GM12865 (cell line): ENCODE measurements around the gene ARHGAP4.

ENCODE experiments used
- DNase-seq: peaks from one replicate; pipeline ENCODE4 v3.0.0; 2010; ENCODE audit warnings: low read depth
- H3K4me3 ChIP-seq: 2 replicates; pipeline ENCODE4 v1.5.1; 2011; ENCODE audit warnings: mild to moderate bottlenecking, low read depth, low read length, control low read depth
- CTCF ChIP-seq: IDR thresholded peaks from 2 replicates; pipeline ENCODE4 v1.5.1; 2011; ENCODE audit warnings: low read length, control low read depth, low read depth, inconsistent platforms; ENCODE audit not compliant: insufficient read depth; ENCODE audit errors: missing control alignments

The ARHGAP4 gene

GRCh38 chrX:153900831-153901752 is 25.0 kb downstream of the ARHGAP4 start:
- H3K4me3 ChIP-seq: peak overlapping the region; percentile 10
- no peak for TF ChIP-seq CTCF
- peak; percentile 82 for DNase-seq

GRCh38 chrX:153897899-153898298 is 28.2 kb downstream of the ARHGAP4 start:
- TF ChIP-seq CTCF: no peak
- DNase-seq: no peak
- H3K4me3 ChIP-seq: no peak overlapping the region

GRCh38 chrX:153889123-153889522 is 36.9 kb downstream of the ARHGAP4 start:
- DNase-seq: no peak
- no peak overlapping the region for H3K4me3 ChIP-seq
- no peak for TF ChIP-seq CTCF

- no peak for DNase-seq
- no peak for TF ChIP-seq CTCF
- H3K4me3 ChIP-seq: no peak overlapping the region
These were observed 37.7 kb downstream of the ARHGAP4 start for GRCh38 chrX:153888344-153888743.

GRCh38 chrX:153887385-153887784 is 38.7 kb downstream of the ARHGAP4 start:
- no peak overlapping the region for H3K4me3 ChIP-seq
- TF ChIP-seq CTCF: no peak
- no peak for DNase-seq

GRCh38 chrX:153886915-153887314 is 39.1 kb downstream of the ARHGAP4 start:
- H3K4me3 ChIP-seq: no peak overlapping the region
- DNase-seq: no peak
- TF ChIP-seq CTCF: no peak
